B cell (primary cell): ENCODE results near the gene CSNK1G3. TPM values are rescaled to one million over a fixed set of nuclear protein-coding genes. Genes with fewer than 3 reads are reported as not detected.

Experiments
- ATAC-seq: fragments of 200-7000 bp; cut with Tn5 transposase; one replicate; pipeline ENCODE4 v1.10.0; 2021; ENCODE audit warnings: low read depth, mild to moderate bottlenecking, moderate number of reproducible peaks, moderate library complexity
- CTCF ChIA-PET: fragments of 350-600 bp; sonication (Branson Sonifier 250); formaldehyde crosslinking; loops from one replicate; lab custom pipeline; 2021; ENCODE audit warnings: antibody characterized with exemption, inconsistent platforms; lab: Charles Lee
- POLR2A ChIA-PET: fragments of 350-600 bp; sonication (Branson Sonifier 250); formaldehyde crosslinking; loops from one replicate; lab custom pipeline; 2021; ENCODE audit warnings: antibody characterized with exemption; lab: Charles Lee
- DNase-seq: peaks from one replicate; pipeline ENCODE4 v3.0.0; 2013
- H2AFZ ChIP-seq: 2 replicates; pipeline ENCODE4 v1.6.1; 2012; ENCODE audit warnings: mild to moderate bottlenecking, low read depth, low read length; ENCODE audit not compliant: insufficient read depth, poor library complexity, severe bottlenecking
- H3K27ac ChIP-seq, 2 donors: 1 replicate in 1 of 2; 2 replicates in 1 of 2; pipeline ENCODE4 v1.5.1; 2012 to 2013; ENCODE audit warnings: low read length in 2 of 2, mild to moderate bottlenecking in 2 of 2, moderate library complexity in 1 of 2
- H3K27me3 ChIP-seq, 4 experiments: fragments of 200-600 bp in 1 of 4; sonication (generic) in 1 of 4; replicated peaks in 1 of 4; 1 replicate in 2 of 4; 2 replicates in 2 of 4; pipeline versions ENCODE4 v1.6.1 to v1.7.0; 2013 to 2016; ENCODE audit warnings: low read length in 3 of 4, mild to moderate bottlenecking in 2 of 4, mixed read lengths in 1 of 4, moderate library complexity in 1 of 4; ENCODE audit not compliant: insufficient read depth in 4 of 4, control insufficient read depth in 3 of 4; ENCODE audit errors: control extremely low read depth in 1 of 4
- H3K36me3 ChIP-seq, 2 experiments: replicated peaks in 1 of 2; 1 replicate in 1 of 2; 2 replicates in 1 of 2; pipeline versions ENCODE4 v1.6.1 to v1.7.1; 2013; ENCODE audit warnings: low read length in 1 of 2; ENCODE audit not compliant: insufficient read depth in 2 of 2, control insufficient read depth in 1 of 2; ENCODE audit errors: control extremely low read depth in 1 of 2, extremely low read depth in 1 of 2
- H3K4me1 ChIP-seq, 2 donors: fragments of 200-600 bp in 1 of 2; sonication (generic) in 1 of 2; 1 replicate in 1 of 2; 2 replicates in 1 of 2; pipeline versions ENCODE4 v1.5.1 to v1.6.1; 2013 to 2017; ENCODE audit warnings: low read length in 2 of 2; ENCODE audit not compliant: control insufficient read depth in 2 of 2, insufficient read depth in 2 of 2
- H3K4me2 ChIP-seq: replicated peaks from 2 replicates; pipeline ENCODE3; 2012; ENCODE audit warnings: mild to moderate bottlenecking, low read depth, low read length; ENCODE audit not compliant: poor library complexity, severe bottlenecking
- H3K4me3 ChIP-seq, 5 experiments: fragments of 200-600 bp in 1 of 5; sonication (generic) in 1 of 5; 1 replicate in 3 of 5; 2 replicates in 2 of 5; pipeline versions ENCODE4 v1.5.1 to v1.7.0; 2011 to 2016; ENCODE audit warnings: low read length in 4 of 5, mild to moderate bottlenecking in 4 of 5, low read depth in 2 of 5, control low read depth in 1 of 5, moderate library complexity in 1 of 5; ENCODE audit not compliant: insufficient read depth in 1 of 5; ENCODE audit errors: control extremely low read depth in 1 of 5, extremely low read depth in 1 of 5
- H3K79me2 ChIP-seq: fragments of 200-600 bp; sonication (generic); one replicate; pipeline ENCODE4 v1.6.0; 2016; ENCODE audit warnings: low read length; ENCODE audit not compliant: control insufficient read depth, insufficient read depth
- H3K9ac ChIP-seq: fragments of 200-600 bp; sonication (generic); 2 replicates; pipeline ENCODE4 v1.6.1; 2017; ENCODE audit warnings: mild to moderate bottlenecking, low read length, moderate library complexity
- H3K9me3 ChIP-seq, 3 donors: one replicate each; pipeline versions ENCODE4 v1.6.1 to v1.7.1; 2013; ENCODE audit warnings: low read length in 2 of 3; ENCODE audit not compliant: control insufficient read depth in 2 of 3, insufficient read depth in 1 of 3; ENCODE audit errors: control extremely low read depth in 1 of 3
- H4K20me1 ChIP-seq: 2 replicates; pipeline ENCODE4 v1.6.0; 2012; ENCODE audit warnings: mild to moderate bottlenecking, low read length; ENCODE audit not compliant: insufficient read depth, control insufficient read depth, poor library complexity, severe bottlenecking
- H3K27ac Mint-ChIP-seq: one replicate; pipeline ENCODE4 v1.8.0; 2021; ENCODE audit warnings: mixed read lengths
- H3K27me3 Mint-ChIP-seq: one replicate; pipeline ENCODE4 v1.8.0; 2021; ENCODE audit warnings: mixed read lengths
- H3K4me1 Mint-ChIP-seq: one replicate; pipeline ENCODE4 v1.8.0; 2021; ENCODE audit warnings: mixed read lengths
- H3K4me3 Mint-ChIP-seq: one replicate; pipeline ENCODE4 v1.8.0; 2021; ENCODE audit warnings: mixed read lengths
- H3K9me3 Mint-ChIP-seq: one replicate; pipeline ENCODE4 v1.8.0; 2022; ENCODE audit warnings: mixed read lengths; ENCODE audit not compliant: insufficient read depth
- CTCF ChIP-seq: fragments of 200-600 bp; IDR thresholded peaks from one replicate; pipeline ENCODE4 v1.8.0; 2022; ENCODE audit warnings: antibody characterized with exemption, mild to moderate bottlenecking
- EZH2 ChIP-seq: IDR thresholded peaks from 2 replicates; pipeline ENCODE4 v1.6.1; 2012; ENCODE audit warnings: borderline replicate concordance, low read depth, mild to moderate bottlenecking, moderate library complexity, low read length; ENCODE audit not compliant: insufficient read depth, poor library complexity, severe bottlenecking
- WGBS: methylation state at CpG from one replicate; pipeline ENCODE4 v1.1.5; 2013; ENCODE audit warnings: missing lambda C conversion rate; ENCODE audit not compliant: insufficient coverage; 5-methylcytosine and 5-hydroxymethylcytosine counted together
- intact Hi-C: fragments of 100-400 bp; cut with micrococcal nuclease; formaldehyde crosslinking; loops from one replicate; pipeline ENCODE4 v1.10.0; 2022
- polyA plus RNA-seq: library from polyadenylated mRNA; depleted of rRNA; stranded (reverse); fragments of >200 nt; gene quantifications from 2 replicates; pipeline ENCODE4 v1.2.3, GENCODE V29; 2012
- total RNA-seq, 2 donors: library from RNA; stranded (reverse); fragments of 120-200 nt in 1 of 2; gene quantifications; 1 replicate in 1 of 2; 2 replicates in 1 of 2; pipeline versions ENCODE4 v1.2.3 to v1.2.4, GENCODE V29; 2013 to 2022

Gene CSNK1G3
- total and polyA plus RNA-seq, 2 donors (not counting 1 experiment from before 2014, with no cell fraction given): 20.8 to 140 TPM

- Histone ChIP-seq H3K4me3 (no peak overlapping the region), H3K36me3 (no peaks in the 10 kb centered on the region), H3K79me2 (no peaks in the 10 kb centered on the region), H2AFZ (no peak overlapping the region), H3K9me3 (no peaks in the 10 kb centered on the region), H3K4me2 (no peak overlapping the region), H3K9ac (no peak overlapping the region), H4K20me1 (no peaks in the 10 kb centered on the region), H3K27ac (no peak overlapping the region), H3K4me1 (no peaks in the 10 kb centered on the region), H3K27me3 (peaks cover 0 to 4% (median 0%) of the 10 kb centered on the region in 4 experiments)
- Mint-ChIP-seq H3K4me3 (no peak overlapping the region), H3K27ac (no peak overlapping the region), H3K27me3 (peaks cover 7% of the 10 kb centered on the region), H3K4me1 (no peaks in the 10 kb centered on the region), H3K9me3 (no peaks in the 10 kb centered on the region)
- ATAC-seq (no peak), DNase-seq (no peak)
- POLR2A ChIA-PET: no interaction called here
- intact Hi-C loops: no loop called here
- CTCF ChIA-PET: no interaction called here
- no peak for TF ChIP-seq EZH2
- no peak for TF ChIP-seq CTCF
- 97% methylated on average over 2 of the region's 2 CpGs for WGBS
Measured at GRCh38 chr5:123505633-123506032, 6.3 kb upstream of the CSNK1G3 start.

- TF ChIP-seq CTCF (no peak), EZH2 (no peak)
- H2AFZ ChIP-seq: no peak overlapping the region
- no peaks in the 10 kb centered on the region for H3K9me3 Mint-ChIP-seq
- WGBS: no CpG with 5 or more reads among the region's 1 CpG
- no peaks in the 10 kb centered on the region for H4K20me1 ChIP-seq
- ATAC-seq: no peak
- intact Hi-C loops: no loop called here
- CTCF ChIA-PET: interaction anchor here (1.7 kb wide), 1 partner anchor 103 kb away, joined by 11 read pairs; no protein-coding TSS in a partner anchor
- H3K4me3 ChIP-seq: no peak overlapping the region
- H3K4me2 ChIP-seq: no peak overlapping the region
- H3K9ac ChIP-seq: no peak overlapping the region
- peaks cover 11% of the 10 kb centered on the region for H3K4me1 Mint-ChIP-seq
- H3K79me2 ChIP-seq: peaks cover 15% of the 10 kb centered on the region
- POLR2A ChIA-PET: no interaction called here
- no peak overlapping the region for H3K27ac Mint-ChIP-seq
- H3K9me3 ChIP-seq: no peaks in the 10 kb centered on the region
- no peak for DNase-seq
- H3K36me3 ChIP-seq: no peaks in the 10 kb centered on the region
- peaks cover 0 to 3% (median 0%) of the 10 kb centered on the region in 4 experiments for H3K27me3 ChIP-seq
- no peak overlapping the region for H3K4me3 Mint-ChIP-seq
- H3K4me1 ChIP-seq: peaks cover 6 to 9% of the 10 kb centered on the region in 2 donors
- H3K27ac ChIP-seq: no peak overlapping the region
- H3K27me3 Mint-ChIP-seq: peaks cover 7% of the 10 kb centered on the region
Measured at GRCh38 chr5:123508441-123508840, 3.5 kb upstream of the CSNK1G3 start.
